Adrenal gland (tissue), 12 donors: ENCODE measurements around the gene ITPKA. TPM values are rescaled to one million over a fixed set of nuclear protein-coding genes. Genes with fewer than 3 reads are reported as not detected.

Experiments used
- DNase-seq, 7 donors: peaks; one replicate each; pipeline ENCODE4 v3.0.0-alpha.2; 2019 to 2020
- H3K27ac ChIP-seq, 5 donors: fragments of 200-600 bp; sonication (generic) in 4 of 5; 1 replicate in 3 of 5; 2 replicates in 2 of 5; pipeline versions ENCODE4 v1.5.1 to v1.8.0; 2016 to 2020; ENCODE audit warnings: mild to moderate bottlenecking in 1 of 5
- H3K27me3 ChIP-seq: fragments of 200-600 bp; 2 replicates; pipeline ENCODE4 v1.8.0; 2021
- H3K36me3 ChIP-seq, 2 donors: fragments of 200-600 bp; replicated peaks in 1 of 2; 1 replicate in 1 of 2; 2 replicates in 1 of 2; pipeline versions ENCODE4 v1.5.1 to v1.8.0; 2018 to 2022
- H3K4me1 ChIP-seq, 2 donors: fragments of 200-600 bp; replicated peaks in 1 of 2; 1 replicate in 1 of 2; 2 replicates in 1 of 2; pipeline versions ENCODE4 v1.5.1 to v1.8.0; 2018 to 2021
- H3K4me3 ChIP-seq, 4 donors: fragments of 200-600 bp; sonication (generic) in 3 of 4; one replicate each; pipeline ENCODE4 v1.5.1; 2016 to 2018
- H3K9me3 ChIP-seq, 3 donors: fragments of 200-600 bp; sonication (generic) in 1 of 3; replicated peaks in 1 of 3; 1 replicate in 2 of 3; 2 replicates in 1 of 3; pipeline versions ENCODE4 v1.5.1 to v1.8.0; 2016 to 2021
- CTCF ChIP-seq, 6 experiments: fragments of 450-650 bp in 4 of 6; fragments of 200-600 bp in 2 of 6; sonication (generic) in 1 of 6; IDR thresholded peaks; 1 replicate in 5 of 6; 2 replicates in 1 of 6; pipeline versions ENCODE4 v1.5.1 to v1.8.0; 2016 to 2021; ENCODE audit warnings: antibody characterized with exemption in 6 of 6, mild to moderate bottlenecking in 2 of 6, moderate library complexity in 1 of 6
- POLR2A ChIP-seq, 2 donors: fragments of 450-650 bp; IDR thresholded peaks; one replicate each; pipeline ENCODE4 v1.6.1; 2017; ENCODE audit warnings: antibody characterized with exemption in 2 of 2, mild to moderate bottlenecking in 2 of 2, moderate library complexity in 1 of 2
- WGBS, 4 donors: extraction: QIAGEN DNeasy Blood & Tissue Kit in 2 of 4; methylation state at CpG; one replicate each; pipeline versions ENCODE4 v1.1.5 to v1.1.7; 2013 to 2017; 5-methylcytosine and 5-hydroxymethylcytosine counted together
- intact Hi-C, 2 donors: fragments of 100-400 bp; cut with DNase I; formaldehyde crosslinking; loops; one replicate each; pipeline versions ENCODE4 v1.14.1 to v1.15.0; 2022 to 2023
- polyA plus RNA-seq, 3 donors: library from polyadenylated mRNA; stranded (reverse); fragments of 200-250 nt in 2 of 3; fragments of 350-450 nt in 1 of 3; fragmentation: Illumina TruSeq in 1 of 3; extraction: RNeasy Lipid Tissue Mini Kit (QIAGEN cat#74804) in 1 of 3; gene quantifications; one replicate each; pipeline ENCODE4 v1.2.3, GENCODE V29; 2013 to 2014
- total RNA-seq, 9 donors: library from RNA; depleted of rRNA in 4 of 9; stranded (reverse); fragments of >200 nt in 4 of 9; fragments of 120-200 nt in 1 of 9; fragmentation: NEBNext Ultra II Directional in 1 of 9; extraction: Animal tissue kit (Norgen Biotek cat#: 25700) in 1 of 9; gene quantifications; one replicate each; pipeline versions ENCODE4 v1.1.0 to v1.2.4, GENCODE V29; 2013 to 2023
- donor health status: healthy with polysubstance abuse.
- donor health status: Bipolar disorder and iron deficiency.
- donor health status: DM: yes; HTN: yes; CAD: no.
- donor health status: DM: no; HTN: no; CAD: no.
- donor health status: DM: no; HTN: no; CAD: no.
- donor health status: DM: yes; HTN: yes; CAD: no.

The ITPKA gene
- total and polyA plus RNA-seq, 12 donors, result 0.73 to 33.0 (median 14.4) TPM

GRCh38 chr15:41486286-41486685, 7.4 kb upstream of the ITPKA start:
- 80 to 96% (median 84%) methylated on average over 27 to 43 of the region's 43 CpGs for WGBS, 4 donors

GRCh38 chr15:41487381-41487780, 6.3 kb upstream of the ITPKA start:
- Histone ChIP-seq H3K9me3 (no peaks in the 10 kb centered on the region), H3K4me1 (peaks cover 2 to 3% of the 10 kb centered on the region in 2 donors), H3K27ac (peak overlapping the region in 1 of 5 donors; percentile 16), H3K27me3 (no peaks in the 10 kb centered on the region), H3K4me3 (no peak overlapping the region), H3K36me3 (peaks cover 0 to under 1% of the 10 kb centered on the region in 2 donors)
- peak in 3 of 7 donors; percentile 33 to 61 (median 44) for DNase-seq
- TF ChIP-seq CTCF (IDR thresholded peaks at IDR 0.05) (no peak), POLR2A (IDR thresholded peaks at IDR 0.05) (no peak)
- intact Hi-C loops, result no loop called here
- WGBS, 4 donors, result 75 to 89% (median 78%) methylated on average over 9 of the region's 9 CpGs

More at GRCh38 chr15:41486286-41486685, 7.4 kb upstream of the ITPKA start:
- Histone ChIP-seq H3K4me1 (no peaks in the 10 kb centered on the region), H3K36me3 (peaks cover 0 to 12% of the 10 kb centered on the region in 2 donors), H3K9me3 (no peaks in the 10 kb centered on the region), H3K4me3 (no peak overlapping the region), H3K27me3 (no peaks in the 10 kb centered on the region), H3K27ac (no peak overlapping the region)
- intact Hi-C loops, result no loop called here
- no peak for DNase-seq
- TF ChIP-seq POLR2A (IDR thresholded peaks at IDR 0.05), result no peak
- TF ChIP-seq CTCF (IDR thresholded peaks at IDR 0.05), result no peak

DNA sequence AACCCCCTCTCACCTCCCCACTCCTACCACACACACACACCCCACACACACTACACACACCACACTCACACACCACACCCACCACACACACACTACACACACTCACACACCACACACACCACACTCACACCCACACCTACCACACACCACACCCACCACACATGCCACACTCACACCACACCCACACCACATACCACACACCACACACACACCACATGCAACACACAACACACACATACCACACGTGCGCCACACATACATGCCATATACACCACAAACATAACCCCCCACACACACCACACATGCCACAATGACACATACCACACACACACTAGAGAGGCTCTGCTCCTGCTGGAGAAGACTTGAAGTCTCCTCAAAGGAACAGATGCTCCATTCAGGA, 5.9 kb upstream of the ITPKA start:
- no peak overlapping the region for H3K4me3 ChIP-seq
- DNase-seq, result no peak
- TF ChIP-seq POLR2A (IDR thresholded peaks at IDR 0.05) (no peak), CTCF (IDR thresholded peaks at IDR 0.05) (no peak)
- no peaks in the 10 kb centered on the region for H3K36me3 ChIP-seq
- 85 to 92% (median 90%) methylated on average over 2 of the region's 2 CpGs for WGBS, 4 donors
- peaks cover 6 to 7% of the 10 kb centered on the region in 2 donors for H3K4me1 ChIP-seq
- H3K9me3 ChIP-seq, result no peaks in the 10 kb centered on the region
- intact Hi-C loops, result no loop called here
- peak overlapping the region in 1 of 5 donors; percentile 16 for H3K27ac ChIP-seq
- no peaks in the 10 kb centered on the region for H3K27me3 ChIP-seq

DNA sequence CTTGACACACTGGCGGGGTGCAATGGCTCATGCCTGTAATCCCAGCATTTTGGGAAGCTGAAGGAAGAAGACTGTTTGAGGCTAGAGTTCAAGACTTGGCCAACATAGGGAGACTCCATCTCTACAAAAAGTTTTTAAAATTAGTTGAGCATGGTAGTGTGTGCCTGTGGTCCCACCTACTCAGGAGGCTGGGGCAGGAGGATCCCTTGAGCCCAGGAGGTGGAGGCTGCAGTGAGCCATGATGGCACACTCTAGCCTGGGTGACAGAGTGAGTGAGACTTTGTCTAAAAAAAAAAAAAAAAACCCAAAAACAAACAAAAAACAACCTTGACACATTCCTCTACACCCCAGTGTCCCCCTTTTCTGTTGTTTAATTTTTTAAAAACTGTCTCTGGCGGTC, 4.0 kb upstream of the ITPKA start:
- Histone ChIP-seq H3K9me3 (no peaks in the 10 kb centered on the region), H3K27ac (no peak overlapping the region), H3K27me3 (no peaks in the 10 kb centered on the region), H3K36me3 (no peaks in the 10 kb centered on the region), H3K4me1 (peaks cover 14 to 19% of the 10 kb centered on the region in 2 donors), H3K4me3 (no peak overlapping the region)
- intact Hi-C loops, result no loop called here
- TF ChIP-seq POLR2A (IDR thresholded peaks at IDR 0.05) (no peak), CTCF (IDR thresholded peaks at IDR 0.05) (no peak)
- WGBS, 4 donors, result 91 to 95% (median 94%) methylated on average over 2 of the region's 2 CpGs
- DNase-seq, result no peak
